HepG2 (cell line): ENCODE measurements around the gene JPT1. TPM values are rescaled to one million over a fixed set of nuclear protein-coding genes. Genes with fewer than 3 reads are reported as not detected.

Experiments used
- ADNP ChIP-seq: sonication (generic); formaldehyde crosslinking; IDR thresholded peaks from 2 replicates; pipeline ENCODE4 v1.4.0; 2020; ENCODE audit warnings: missing genetic modification reagents
- AHDC1 ChIP-seq: sonication (generic); formaldehyde crosslinking; IDR thresholded peaks from 2 replicates; pipeline ENCODE4 v1.5.1; 2020; ENCODE audit warnings: mild to moderate bottlenecking, missing genetic modification reagents, borderline replicate concordance
- CREB1 ChIP-seq, 2 experiments: fragments of 450-650 bp in 1 of 2; IDR thresholded peaks; 2 replicates each; pipeline ENCODE4 v1.6.1; 2016 to 2017; ENCODE audit warnings: control low read depth in 1 of 2, mild to moderate bottlenecking in 1 of 2, missing compliant biosample characterization in 1 of 2, missing genetic modification characterization in 1 of 2
- HMGXB3 ChIP-seq: sonication (generic); formaldehyde crosslinking; IDR thresholded peaks from 2 replicates; pipeline ENCODE4 v1.4.0; 2020; ENCODE audit warnings: missing genetic modification reagents, borderline replicate concordance
- HNRNPL ChIP-seq: fragments of 200-400 bp; formaldehyde crosslinking; IDR thresholded peaks from 2 replicates; pipeline ENCODE4 v1.6.1; 2017; ENCODE audit warnings: mild to moderate bottlenecking, low read depth, low read length
- JUNB ChIP-seq: sonication (generic); formaldehyde crosslinking; IDR thresholded peaks from 2 replicates; pipeline ENCODE4 v1.8.0; 2022; ENCODE audit warnings: missing genetic modification reagents, mild to moderate bottlenecking, borderline replicate concordance
- MIER2 ChIP-seq: IDR thresholded peaks from 2 replicates; pipeline ENCODE4 v1.6.1; 2016; ENCODE audit warnings: missing biosample characterization, missing genetic modification reagents
- NFRKB ChIP-seq: fragments of 450-650 bp; IDR thresholded peaks from 2 replicates; pipeline ENCODE4 v1.6.1; 2017
- PHF21A ChIP-seq: sonication (generic); formaldehyde crosslinking; IDR thresholded peaks from 2 replicates; pipeline ENCODE4 v1.5.0; 2020; ENCODE audit warnings: mild to moderate bottlenecking, missing genetic modification reagents
- PITX1 ChIP-seq: sonication (generic); formaldehyde crosslinking; IDR thresholded peaks from 2 replicates; pipeline ENCODE4 v1.5.1; 2020; ENCODE audit warnings: mild to moderate bottlenecking, missing genetic modification reagents
- SMAD9 ChIP-seq: sonication (generic); formaldehyde crosslinking; IDR thresholded peaks from 2 replicates; pipeline ENCODE4 v1.5.1; 2020; ENCODE audit warnings: mild to moderate bottlenecking, missing genetic modification reagents
- SMC3 ChIP-seq: IDR thresholded peaks from 2 replicates; pipeline ENCODE4 v1.6.1; 2011; ENCODE audit warnings: low read length, improper control_type of control experiment
- TAF15 ChIP-seq: fragments of 200-400 bp; formaldehyde crosslinking; IDR thresholded peaks from one replicate; pipeline ENCODE4 v1.6.1; 2018; ENCODE audit warnings: mild to moderate bottlenecking, low read depth, low read length; ENCODE audit not compliant: poor library complexity, severe bottlenecking
- TCF12 ChIP-seq, 2 experiments: fragments of 450-650 bp in 1 of 2; sonication (generic) in 1 of 2; formaldehyde crosslinking in 1 of 2; IDR thresholded peaks; 2 replicates each; pipeline versions ENCODE4 v1.6.1 to v1.8.0; 2017 to 2022; ENCODE audit warnings: antibody characterized with exemption in 1 of 2, mild to moderate bottlenecking in 1 of 2, missing genetic modification reagents in 1 of 2, moderate library complexity in 1 of 2
- XBP1 ChIP-seq: sonication (generic); formaldehyde crosslinking; IDR thresholded peaks from 2 replicates; pipeline ENCODE4 v1.5.0; 2020; ENCODE audit warnings: missing genetic modification reagents
- ZBTB20 ChIP-seq: sonication (generic); formaldehyde crosslinking; IDR thresholded peaks from 2 replicates; pipeline ENCODE4 v1.8.1; 2023; ENCODE audit warnings: missing genetic modification reagents, low read depth, mild to moderate bottlenecking, borderline replicate concordance
- ZBTB38 ChIP-seq: sonication (generic); formaldehyde crosslinking; IDR thresholded peaks from 2 replicates; pipeline ENCODE4 v1.5.1; 2020; ENCODE audit warnings: mild to moderate bottlenecking, missing genetic modification reagents
- ZMYM3 ChIP-seq: sonication (generic); formaldehyde crosslinking; IDR thresholded peaks from 2 replicates; pipeline ENCODE4 v1.5.1; 2020; ENCODE audit warnings: mild to moderate bottlenecking, missing genetic modification reagents
- ZNF383 ChIP-seq: sonication (generic); formaldehyde crosslinking; IDR thresholded peaks from 2 replicates; pipeline ENCODE4 v1.4.0; 2020; ENCODE audit warnings: missing genetic modification reagents, mild to moderate bottlenecking, borderline replicate concordance
- ZNF614 ChIP-seq: IDR thresholded peaks from 2 replicates; pipeline ENCODE4 v1.6.1; 2018; ENCODE audit warnings: missing biosample characterization, missing genetic modification reagents, inconsistent platforms, borderline replicate concordance
- polyA plus RNA-seq, 8 experiments: library from polyadenylated mRNA; depleted of rRNA in 3 of 8; stranded (reverse) in 7 of 8; unstranded in 1 of 8; fragments of >200 nt; fragmentation: Illumina TruSeq in 4 of 8; extraction: Trizol in 4 of 8; gene quantifications; 2 replicates each; pipeline versions ENCODE4 v1.2.1 to v1.2.3, GENCODE V29; 2011 to 2016; ENCODE audit warnings: low read depth in 4 of 8, missing spikeins in 1 of 8, mixed read lengths in 1 of 8; ENCODE audit not compliant: insufficient read depth in 1 of 8
- total RNA-seq, 5 experiments: library from RNA; depleted of rRNA; stranded (reverse); fragments of >200 nt; fragmentation: Illumina TruSeq; extraction: Trizol; gene quantifications; 2 replicates each; pipeline ENCODE4 v1.2.3, GENCODE V29; 2016; ENCODE audit warnings: low read depth in 1 of 5

JPT1 gene
- total and polyA plus RNA-seq, 2 of the 13 experiments (the other 11 are each of a cell fraction or from before 2014, with no cell fraction given): 43.3 to 256 TPM

- TF ChIP-seq SMAD9 (no peak), ZBTB20 (CRISPR knock-in tag) (no peak; the same call in 1 of the 2 replicates), MIER2 (CRISPR knock-in tag) (no peak), TAF15 (peak; percentile 10), HMGXB3 (CRISPR knock-in tag) (no peak), NFRKB (no peak), AHDC1 (CRISPR knock-in tag) (no peak), ADNP (CRISPR knock-in tag) (peak; percentile 48; the same call in 1 of the 2 replicates), PHF21A (CRISPR knock-in tag) (no peak), CREB1 (IDR thresholded peaks at IDR 0.05) (no peak), CREB1 (CRISPR knock-in tag; IDR thresholded peaks at IDR 0.05) (no peak), ZNF383 (CRISPR knock-in tag) (no peak), XBP1 (CRISPR knock-in tag) (no peak), JUNB (CRISPR knock-in tag) (no peak), PITX1 (CRISPR knock-in tag) (peak; percentile 34; the same call in 1 of the 2 replicates), ZMYM3 (peak; percentile 90), HNRNPL (0 out of 2 replicates have a peak, but pooled peaks have one; percentile 9), ZBTB38 (CRISPR knock-in tag) (peak; percentile 87), ZNF614 (CRISPR knock-in tag) (0 out of 2 replicates have a peak, but pooled peaks have one; percentile 14), TCF12 (IDR thresholded peaks at IDR 0.05) (no peak), TCF12 (CRISPR knock-in tag; IDR thresholded peaks at IDR 0.05) (peak; percentile 57; the same call in 1 of the 2 replicates), SMC3 (no peak)
These were observed 43.9 kb downstream of the JPT1 start (continued) for GRCh38 chr17:75110234-75110937.
